ENCODE measurements around the gene MARCHF4. TPM values are rescaled to one million over a fixed set of nuclear protein-coding genes. Genes with fewer than 3 reads are reported as not detected.

MARCHF4 gene
- total and polyA plus RNA-seq, 4 donors, result 0.04 to 0.34 (median 0.09) TPM

- H3K4me3 ChIP-seq, result no peak overlapping the region
- no peak overlapping the region for H3K9ac ChIP-seq (ENCODE audit: insufficient read depth in 1 of 2, low read length in 2 of 2)
- no peak overlapping the region for H3K27ac ChIP-seq (ENCODE audit: low read depth in 1 of 2, low read length in 1 of 2)
- H3K9me3 ChIP-seq (ENCODE audit: control insufficient read depth in 4 of 4, insufficient read depth in 3 of 4, low read length in 3 of 4), result no peaks in the 10 kb centered on the region
- peaks cover 0 to 7% (median 0%) of the 10 kb centered on the region in 3 donors for H3K27me3 ChIP-seq (ENCODE audit: control insufficient read depth in 3 of 3, insufficient read depth in 3 of 3, low read length in 2 of 3)
- DNase-seq (no peak), ATAC-seq (ENCODE audit: insufficient read depth, low FRiP score) (no peak)
- H3K4me1 ChIP-seq (ENCODE audit: control insufficient read depth in 5 of 5, insufficient read depth in 5 of 5, low read length in 5 of 5), result peaks cover 0 to 9% (median 0%) of the 10 kb centered on the region in 5 donors
- H3K36me3 ChIP-seq (ENCODE audit: control insufficient read depth in 4 of 4, insufficient read depth in 4 of 4, low read length in 4 of 4), result peaks cover 0 to 2% (median 0%) of the 10 kb centered on the region in 4 donors
- no peak for TF ChIP-seq CTCF (IDR thresholded peaks at IDR 0.05; ENCODE audit: control extremely low read depth, extremely low read depth)
- WGBS, 2 donors, result 75 to 84% methylated on average over 11 of the region's 11 CpGs
Measured at GRCh38 chr2:216408426-216409290, 36.4 kb upstream of the MARCHF4 start.

- H3K4me1 ChIP-seq (ENCODE audit: control insufficient read depth in 5 of 5, insufficient read depth in 5 of 5, low read length in 5 of 5), result peaks cover 0 to under 1% (median 0%) of the 10 kb centered on the region in 5 donors
- H3K27me3 ChIP-seq (ENCODE audit: control insufficient read depth in 3 of 3, insufficient read depth in 3 of 3, low read length in 2 of 3), result peaks cover 0 to 7% (median 0%) of the 10 kb centered on the region in 3 donors
- 75 to 88% methylated on average over 3 of the region's 3 CpGs for WGBS, 2 donors
- H3K36me3 ChIP-seq (ENCODE audit: control insufficient read depth in 4 of 4, insufficient read depth in 4 of 4, low read length in 4 of 4), result no peaks in the 10 kb centered on the region
- TF ChIP-seq CTCF (IDR thresholded peaks at IDR 0.05; ENCODE audit: control extremely low read depth, extremely low read depth), result no peak
- H3K9ac ChIP-seq (ENCODE audit: insufficient read depth in 1 of 2, low read length in 2 of 2), result no peak overlapping the region
- ATAC-seq (ENCODE audit: insufficient read depth, low FRiP score), result no peak
- H3K27ac ChIP-seq (ENCODE audit: low read depth in 1 of 2, low read length in 1 of 2), result no peak overlapping the region
- no peak for DNase-seq
- no peaks in the 10 kb centered on the region for H3K9me3 ChIP-seq (ENCODE audit: control insufficient read depth in 4 of 4, insufficient read depth in 3 of 4, low read length in 3 of 4)
- H3K4me3 ChIP-seq, result no peak overlapping the region
Measured at GRCh38 chr2:216406826-216407225, 34.5 kb upstream of the MARCHF4 start.

GRCh38 chr2:216405588-216405987 is 33.3 kb upstream of the MARCHF4 start:
- 86 to 88% methylated on average over 7 of the region's 7 CpGs for WGBS, 2 donors
- TF ChIP-seq CTCF (IDR thresholded peaks at IDR 0.05; ENCODE audit: control extremely low read depth, extremely low read depth), result no peak
- Histone ChIP-seq H3K36me3 (ENCODE audit: control insufficient read depth in 4 of 4, insufficient read depth in 4 of 4, low read length in 4 of 4) (no peaks in the 10 kb centered on the region), H3K27me3 (ENCODE audit: control insufficient read depth in 3 of 3, insufficient read depth in 3 of 3, low read length in 2 of 3) (peaks cover 0 to 7% (median 0%) of the 10 kb centered on the region in 3 donors), H3K9me3 (ENCODE audit: control insufficient read depth in 4 of 4, insufficient read depth in 3 of 4, low read length in 3 of 4) (no peaks in the 10 kb centered on the region), H3K27ac (ENCODE audit: low read depth in 1 of 2, low read length in 1 of 2) (no peak overlapping the region), H3K4me1 (ENCODE audit: control insufficient read depth in 5 of 5, insufficient read depth in 5 of 5, low read length in 5 of 5) (no peaks in the 10 kb centered on the region), H3K4me3 (no peak overlapping the region), H3K9ac (ENCODE audit: insufficient read depth in 1 of 2, low read length in 2 of 2) (no peak overlapping the region)
- no peak for ATAC-seq (ENCODE audit: insufficient read depth, low FRiP score)
- DNase-seq, result no peak
